CD4-positive, alpha-beta T cell (primary cell): ENCODE measurements around the gene ANO4. TPM values are rescaled to one million over a fixed set of nuclear protein-coding genes. Genes with fewer than 3 reads are reported as not detected.

Source experiments
- ATAC-seq: fragments of 200-7000 bp; cut with Tn5 transposase; one replicate; pipeline ENCODE4 v1.10.0; 2022; ENCODE audit warnings: mild to moderate bottlenecking; ENCODE audit not compliant: poor library complexity
- CTCF ChIA-PET: fragments of 350-600 bp; sonication (Branson Sonifier 250); formaldehyde crosslinking; loops from one replicate; lab custom pipeline; 2021; ENCODE audit warnings: antibody characterized with exemption, inconsistent platforms; lab: Charles Lee
- POLR2A ChIA-PET: fragments of 350-600 bp; sonication (Branson Sonifier 250); formaldehyde crosslinking; loops from one replicate; lab custom pipeline; 2021; ENCODE audit warnings: antibody characterized with exemption, inconsistent platforms; lab: Charles Lee
- DNase-seq, 14 experiments: peaks; one replicate each; pipeline ENCODE4 v3.0.0-alpha.2; 2013 to 2020; ENCODE audit warnings: mixed read lengths in 2 of 14
- H3K27ac ChIP-seq, 2 donors: one replicate each; pipeline versions ENCODE4 v1.5.1 to v1.7.0; 2013; ENCODE audit warnings: low read length in 2 of 2, low read depth in 1 of 2, mild to moderate bottlenecking in 1 of 2
- H3K27me3 ChIP-seq, 2 experiments: 1 replicate in 1 of 2; 2 replicates in 1 of 2; pipeline versions ENCODE4 v1.6.1 to v1.7.0; 2013; ENCODE audit warnings: low read length in 2 of 2, control low read depth in 1 of 2, mild to moderate bottlenecking in 1 of 2, moderate library complexity in 1 of 2; ENCODE audit not compliant: insufficient read depth in 2 of 2, control insufficient read depth in 1 of 2
- H3K36me3 ChIP-seq: one replicate; pipeline ENCODE4 v1.6.1; 2013; ENCODE audit warnings: low read length, control low read depth; ENCODE audit not compliant: insufficient read depth
- H3K4me1 ChIP-seq: one replicate; pipeline ENCODE4 v1.6.1; 2013; ENCODE audit warnings: low read length, control low read depth; ENCODE audit not compliant: insufficient read depth
- H3K4me3 ChIP-seq: one replicate; pipeline ENCODE4 v1.5.1; 2013; ENCODE audit warnings: mild to moderate bottlenecking, low read length, moderate library complexity
- H3K9me3 ChIP-seq, 2 experiments: 1 replicate in 1 of 2; 2 replicates in 1 of 2; pipeline versions ENCODE4 v1.6.1 to v1.7.0; 2013; ENCODE audit warnings: low read length in 2 of 2, mild to moderate bottlenecking in 2 of 2, control low read depth in 1 of 2, moderate library complexity in 1 of 2; ENCODE audit not compliant: control insufficient read depth in 1 of 2, insufficient read depth in 1 of 2
- H3K27ac Mint-ChIP-seq: one replicate; pipeline ENCODE4 v1.8.0; 2020; ENCODE audit warnings: mixed read lengths
- H3K27me3 Mint-ChIP-seq: one replicate; pipeline ENCODE4 v1.8.0; 2021; ENCODE audit warnings: mixed read lengths
- H3K36me3 Mint-ChIP-seq: one replicate; pipeline ENCODE4 v1.8.0; 2021; ENCODE audit warnings: low read depth, mixed read lengths
- H3K4me1 Mint-ChIP-seq: one replicate; pipeline ENCODE4 v1.8.0; 2021; ENCODE audit warnings: low read depth, mixed read lengths
- H3K4me3 Mint-ChIP-seq: one replicate; pipeline ENCODE4 v1.8.0; 2020; ENCODE audit warnings: mild to moderate bottlenecking, mixed read lengths
- H3K9me3 Mint-ChIP-seq: one replicate; pipeline ENCODE4 v1.8.0; 2020; ENCODE audit warnings: mixed read lengths
- CTCF ChIP-seq: fragments of 200-600 bp; IDR thresholded peaks from one replicate; pipeline ENCODE4 v1.8.0; 2022; ENCODE audit warnings: antibody characterized with exemption, mild to moderate bottlenecking
- intact Hi-C, 2 experiments: fragments of 100-400 bp; cut with DNase I in 1 of 2; cut with micrococcal nuclease in 1 of 2; formaldehyde crosslinking; loops; one replicate each; pipeline versions ENCODE4 v1.15.1 to v1.9.0; 2023 to 2025; cut with DNase I, micrococcal nuclease
- total RNA-seq, 174 experiments: library from RNA in 2 of 174; stranded (reverse) in 2 of 174; gene quantifications; one replicate each; pipeline ENCODE4 v1.2.3 and lab custom pipeline; 2021 to 2026

ANO4 gene
- total RNA-seq, 2 experiments from 2014 or later, result not detected

- Mint-ChIP-seq H3K9me3 (peaks cover 2% of the 10 kb centered on the region), H3K36me3 (no peaks in the 10 kb centered on the region), H3K4me3 (no peak overlapping the region), H3K27ac (no peak overlapping the region), H3K27me3 (no peaks in the 10 kb centered on the region), H3K4me1 (no peaks in the 10 kb centered on the region)
- Histone ChIP-seq H3K36me3 (no peaks in the 10 kb centered on the region), H3K27me3 (no peaks in the 10 kb centered on the region), H3K27ac (no peak overlapping the region), H3K4me3 (no peak overlapping the region), H3K9me3 (no peaks in the 10 kb centered on the region), H3K4me1 (no peaks in the 10 kb centered on the region)
- CTCF ChIA-PET, result no interaction called here
- ATAC-seq (no peak), DNase-seq (no peak)
- no peak for TF ChIP-seq CTCF
- POLR2A ChIA-PET, result no interaction called here
- intact Hi-C loops, result no loop called here
These were observed 251.2 kb downstream of the ANO4 start for GRCh38 chr12:101045486-101046464.

- H3K9me3 Mint-ChIP-seq, result peaks cover 2% of the 10 kb centered on the region
- Histone ChIP-seq H3K27ac (no peak overlapping the region), H3K27me3 (no peaks in the 10 kb centered on the region), H3K36me3 (no peaks in the 10 kb centered on the region), H3K4me3 (no peak overlapping the region), H3K9me3 (no peaks in the 10 kb centered on the region), H3K4me1 (no peaks in the 10 kb centered on the region)
- no peaks in the 10 kb centered on the region for H3K27me3 Mint-ChIP-seq
- no peak overlapping the region for H3K27ac Mint-ChIP-seq
- DNase-seq, result no peak
- intact Hi-C loops, result no loop called here
- TF ChIP-seq CTCF, result no peak
- no peaks in the 10 kb centered on the region for H3K36me3 Mint-ChIP-seq
- no peak overlapping the region for H3K4me3 Mint-ChIP-seq
- POLR2A ChIA-PET, result no interaction called here
- CTCF ChIA-PET, result interaction anchor here (0.8 kb wide), 1 partner anchor 8 kb away, joined by 4 read pairs; no protein-coding TSS in a partner anchor
- H3K4me1 Mint-ChIP-seq, result no peaks in the 10 kb centered on the region
- ATAC-seq, result no peak
These were observed 253.1 kb downstream of the ANO4 start for GRCh38 chr12:101047652-101048051.

- Mint-ChIP-seq H3K27ac (no peak overlapping the region), H3K27me3 (no peaks in the 10 kb centered on the region), H3K4me1 (no peaks in the 10 kb centered on the region), H3K4me3 (no peak overlapping the region), H3K36me3 (no peaks in the 10 kb centered on the region), H3K9me3 (peaks cover 4% of the 10 kb centered on the region)
- intact Hi-C loops, result no loop called here
- Histone ChIP-seq H3K9me3 (no peaks in the 10 kb centered on the region), H3K36me3 (no peaks in the 10 kb centered on the region), H3K27me3 (no peaks in the 10 kb centered on the region), H3K27ac (no peak overlapping the region), H3K4me1 (no peaks in the 10 kb centered on the region), H3K4me3 (no peak overlapping the region)
- no peak for TF ChIP-seq CTCF
- POLR2A ChIA-PET, result no interaction called here
- ATAC-seq (no peak), DNase-seq (no peak)
- CTCF ChIA-PET, result no interaction called here
These were observed 256.1 kb downstream of the ANO4 start for GRCh38 chr12:101050631-101051030.
